NB4 (cell line): ENCODE data around the gene ARAP3.

Experiments used
- DNase-seq: peaks from one replicate; pipeline ENCODE4 v3.0.0; 2010; ENCODE audit warnings: low read depth
- H3K4me3 ChIP-seq: one replicate; pipeline ENCODE4 v1.5.1; 2011; ENCODE audit warnings: mild to moderate bottlenecking, low read depth, low read length, moderate library complexity
- MYC ChIP-seq: IDR thresholded peaks from 2 replicates; pipeline ENCODE4 v1.6.1; 2011; ENCODE audit warnings: low read depth, low read length
- POLR2A ChIP-seq: IDR thresholded peaks from 2 replicates; pipeline ENCODE4 v1.6.1; 2011; ENCODE audit warnings: mild to moderate bottlenecking; ENCODE audit not compliant: insufficient read length; ENCODE audit errors: extremely low read depth
- TF ChIP-seq, protein P1 (sequence below): IDR thresholded peaks from 2 replicates; pipeline ENCODE4 v1.6.1; 2011; ENCODE audit warnings: low read depth, low read length
- TF ChIP-seq, protein P2 (sequence below): IDR thresholded peaks from one replicate; pipeline ENCODE4 v1.5.1; 2012; ENCODE audit warnings: low read depth, low read length

ARAP3 gene

DNA sequence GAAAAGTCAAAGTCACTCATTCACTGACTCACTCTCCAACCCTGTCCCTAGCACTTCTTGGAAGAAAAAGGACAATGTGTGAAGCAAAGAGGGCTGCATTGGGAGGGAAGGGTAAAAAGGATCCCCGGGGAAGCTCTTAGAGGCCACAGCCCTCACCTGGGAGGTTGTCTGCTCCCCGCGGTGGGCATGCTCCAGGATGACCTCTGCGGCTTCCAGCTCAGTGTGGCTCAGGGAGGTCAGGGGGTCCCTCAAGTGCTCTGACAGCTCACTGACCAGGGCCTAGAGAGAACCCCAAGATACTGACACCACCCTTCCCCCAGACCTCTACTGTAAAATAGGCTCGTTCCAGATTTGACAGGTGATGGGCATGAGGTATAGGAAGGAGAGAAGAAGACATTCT, 34.8 kb downstream of the ARAP3 start:
- no peak overlapping the region for H3K4me3 ChIP-seq
- TF ChIP-seq, protein P1, sequence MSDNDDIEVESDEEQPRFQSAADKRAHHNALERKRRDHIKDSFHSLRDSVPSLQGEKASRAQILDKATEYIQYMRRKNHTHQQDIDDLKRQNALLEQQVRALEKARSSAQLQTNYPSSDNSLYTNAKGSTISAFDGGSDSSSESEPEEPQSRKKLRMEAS = no peak
- no peak for TF ChIP-seq POLR2A
- TF ChIP-seq, protein P2, sequence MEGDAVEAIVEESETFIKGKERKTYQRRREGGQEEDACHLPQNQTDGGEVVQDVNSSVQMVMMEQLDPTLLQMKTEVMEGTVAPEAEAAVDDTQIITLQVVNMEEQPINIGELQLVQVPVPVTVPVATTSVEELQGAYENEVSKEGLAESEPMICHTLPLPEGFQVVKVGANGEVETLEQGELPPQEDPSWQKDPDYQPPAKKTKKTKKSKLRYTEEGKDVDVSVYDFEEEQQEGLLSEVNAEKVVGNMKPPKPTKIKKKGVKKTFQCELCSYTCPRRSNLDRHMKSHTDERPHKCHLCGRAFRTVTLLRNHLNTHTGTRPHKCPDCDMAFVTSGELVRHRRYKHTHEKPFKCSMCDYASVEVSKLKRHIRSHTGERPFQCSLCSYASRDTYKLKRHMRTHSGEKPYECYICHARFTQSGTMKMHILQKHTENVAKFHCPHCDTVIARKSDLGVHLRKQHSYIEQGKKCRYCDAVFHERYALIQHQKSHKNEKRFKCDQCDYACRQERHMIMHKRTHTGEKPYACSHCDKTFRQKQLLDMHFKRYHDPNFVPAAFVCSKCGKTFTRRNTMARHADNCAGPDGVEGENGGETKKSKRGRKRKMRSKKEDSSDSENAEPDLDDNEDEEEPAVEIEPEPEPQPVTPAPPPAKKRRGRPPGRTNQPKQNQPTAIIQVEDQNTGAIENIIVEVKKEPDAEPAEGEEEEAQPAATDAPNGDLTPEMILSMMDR = no peak
- no peak for TF ChIP-seq MYC
- no peak for DNase-seq

DNA sequence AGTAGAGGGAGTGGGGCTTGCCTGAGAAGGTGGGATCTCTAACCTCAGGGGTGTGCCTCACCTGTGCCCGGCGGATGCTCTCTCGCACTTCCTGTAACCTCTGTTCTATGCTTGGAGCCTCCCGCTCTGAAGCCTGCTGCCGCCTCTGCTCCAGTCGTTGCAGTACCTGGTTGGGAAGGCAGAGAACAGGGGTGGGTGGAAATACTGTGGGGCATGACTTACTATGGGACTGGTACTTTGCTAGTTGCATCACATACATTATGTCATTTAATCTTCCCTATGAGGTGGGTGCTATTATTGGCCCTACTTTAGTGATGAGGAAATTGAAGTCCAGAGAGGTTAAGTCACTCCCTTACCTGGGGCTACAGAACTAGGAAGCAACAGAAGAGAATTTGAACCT, 36.0 kb downstream of the ARAP3 start:
- no peak overlapping the region for H3K4me3 ChIP-seq
- no peak for DNase-seq
- TF ChIP-seq, protein P1 = no peak
- no peak for TF ChIP-seq MYC
- TF ChIP-seq POLR2A = no peak
- TF ChIP-seq, protein P2 = no peak

DNA sequence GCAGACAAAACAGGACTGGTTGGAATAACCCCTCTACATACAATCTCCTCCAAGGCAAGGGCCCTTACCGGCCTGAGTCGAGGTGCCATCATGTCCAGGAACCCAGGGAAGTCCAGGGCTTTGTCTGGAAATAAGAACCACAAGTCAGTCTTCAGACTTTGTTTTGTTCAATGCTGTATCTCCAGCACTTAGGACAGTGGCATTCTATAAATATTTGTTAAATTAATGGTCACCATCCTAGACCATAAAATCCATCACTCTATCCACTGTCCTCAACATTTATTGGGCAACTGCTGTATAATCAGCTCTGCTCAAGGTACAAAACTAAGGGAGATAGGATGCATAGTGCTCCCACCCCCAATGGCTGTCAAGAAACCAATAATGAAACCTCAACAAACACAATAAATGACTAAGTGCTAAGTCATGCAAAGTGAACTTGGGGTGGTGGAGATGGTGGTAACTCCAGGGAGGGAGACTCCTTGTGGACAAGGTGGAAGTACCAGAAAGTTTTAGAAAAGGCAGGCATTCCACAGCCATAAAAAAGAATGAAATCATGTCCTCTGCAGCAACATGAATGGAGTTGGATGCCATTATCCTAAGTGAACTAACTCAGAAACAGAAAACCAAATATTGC, 40.3 kb downstream of the ARAP3 start:
- TF ChIP-seq, protein P2 = peak; percentile 30
- TF ChIP-seq, protein P1 = no peak
- H3K4me3 ChIP-seq = no peak overlapping the region
- peak; percentile 68 for DNase-seq

DNA sequence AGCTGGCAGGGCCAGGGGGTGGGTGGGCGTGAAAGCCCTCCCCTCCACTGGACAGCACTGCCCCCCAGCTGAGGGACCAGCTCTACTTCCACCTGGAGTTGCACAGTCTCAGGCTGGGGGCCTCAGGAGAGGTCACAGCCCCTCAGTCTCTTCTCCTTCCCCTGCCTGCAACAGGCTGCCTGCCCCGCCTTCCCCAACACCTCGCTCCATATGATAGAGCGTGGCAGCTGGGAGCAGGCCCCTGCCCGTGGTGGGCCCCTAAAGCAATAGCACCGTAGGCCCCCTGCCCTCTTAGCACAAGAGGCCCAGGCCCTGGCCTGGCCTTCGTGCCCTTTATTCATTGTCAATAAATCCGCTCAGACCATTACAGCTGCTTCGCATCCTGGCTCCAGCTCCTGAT, 41.3 kb downstream of the ARAP3 start:
- no peak for DNase-seq
- H3K4me3 ChIP-seq = no peak overlapping the region
- TF ChIP-seq, protein P1 = no peak
- TF ChIP-seq POLR2A (no peak), MYC (no peak)
- TF ChIP-seq, protein P2 = no peak

DNA sequence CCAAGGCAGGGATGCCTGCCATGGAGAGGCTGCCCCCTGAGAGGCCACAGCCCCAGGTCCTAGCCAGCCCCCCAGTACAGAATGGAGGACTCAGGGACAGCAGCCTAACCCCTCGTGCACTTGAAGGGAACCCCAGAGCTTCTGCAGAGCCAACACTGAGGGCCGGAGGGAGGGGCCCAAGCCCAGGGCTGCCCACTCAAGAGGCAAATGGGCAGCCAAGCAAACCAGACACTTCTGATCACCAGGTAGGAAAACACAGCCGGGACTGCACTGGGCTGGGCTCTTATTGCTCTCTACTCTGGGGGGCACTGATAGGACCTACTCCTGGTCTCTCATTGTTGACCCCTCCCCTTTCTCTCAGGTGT, 42.0 kb downstream of the ARAP3 start:
- no peak overlapping the region for H3K4me3 ChIP-seq
- no peak for DNase-seq
- TF ChIP-seq MYC (no peak), POLR2A (no peak)
- TF ChIP-seq, protein P1 = no peak
- TF ChIP-seq, protein P2 = no peak
